ENCODE results near the gene BCL2L2.

DNA sequence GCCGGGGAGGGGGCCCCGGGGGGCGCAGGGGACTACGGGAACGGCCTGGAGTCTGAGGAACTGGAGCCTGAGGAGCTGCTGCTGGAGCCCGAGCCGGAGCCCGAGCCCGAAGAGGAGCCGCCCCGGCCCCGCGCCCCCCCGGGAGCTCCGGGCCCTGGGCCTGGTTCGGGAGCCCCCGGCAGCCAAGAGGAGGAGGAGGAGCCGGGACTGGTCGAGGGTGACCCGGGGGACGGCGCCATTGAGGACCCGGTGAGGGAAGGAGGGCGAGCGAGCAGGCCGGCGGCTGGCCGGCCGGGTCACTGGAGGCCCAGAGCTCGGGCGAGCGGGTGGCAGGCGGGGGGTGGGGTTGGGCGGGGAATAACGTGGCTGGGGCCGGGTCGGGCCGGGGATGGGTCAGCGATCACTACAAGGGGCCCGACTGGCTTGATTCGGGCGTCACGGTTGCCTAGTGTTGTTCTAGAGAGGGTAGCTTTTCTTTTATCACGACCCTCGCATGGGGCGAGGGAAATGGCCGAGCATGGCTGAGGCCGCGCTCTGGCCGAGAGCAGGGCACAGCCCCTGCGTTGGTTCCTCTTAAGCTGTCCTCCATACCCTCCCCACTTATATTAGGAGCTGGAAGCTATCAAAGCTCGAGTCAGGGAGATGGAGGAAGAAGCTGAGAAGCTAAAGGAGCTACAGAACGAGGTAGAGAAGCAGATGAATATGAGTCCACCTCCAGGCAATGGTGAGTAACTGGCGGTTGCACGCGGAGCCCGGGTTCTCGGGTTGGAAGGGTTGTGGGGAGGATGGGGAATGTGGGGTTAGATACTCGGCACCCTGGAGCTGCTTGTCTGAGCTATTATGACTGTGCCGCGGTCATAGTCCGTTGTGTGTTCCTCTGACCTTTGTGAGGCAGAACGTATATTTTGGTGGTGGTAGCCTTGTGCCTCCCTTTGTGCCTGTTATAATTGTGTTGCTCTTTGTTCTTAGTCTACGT is 15.2 kb downstream of the BCL2L2 start:
- TF ChIP-seq, protein P1, sequence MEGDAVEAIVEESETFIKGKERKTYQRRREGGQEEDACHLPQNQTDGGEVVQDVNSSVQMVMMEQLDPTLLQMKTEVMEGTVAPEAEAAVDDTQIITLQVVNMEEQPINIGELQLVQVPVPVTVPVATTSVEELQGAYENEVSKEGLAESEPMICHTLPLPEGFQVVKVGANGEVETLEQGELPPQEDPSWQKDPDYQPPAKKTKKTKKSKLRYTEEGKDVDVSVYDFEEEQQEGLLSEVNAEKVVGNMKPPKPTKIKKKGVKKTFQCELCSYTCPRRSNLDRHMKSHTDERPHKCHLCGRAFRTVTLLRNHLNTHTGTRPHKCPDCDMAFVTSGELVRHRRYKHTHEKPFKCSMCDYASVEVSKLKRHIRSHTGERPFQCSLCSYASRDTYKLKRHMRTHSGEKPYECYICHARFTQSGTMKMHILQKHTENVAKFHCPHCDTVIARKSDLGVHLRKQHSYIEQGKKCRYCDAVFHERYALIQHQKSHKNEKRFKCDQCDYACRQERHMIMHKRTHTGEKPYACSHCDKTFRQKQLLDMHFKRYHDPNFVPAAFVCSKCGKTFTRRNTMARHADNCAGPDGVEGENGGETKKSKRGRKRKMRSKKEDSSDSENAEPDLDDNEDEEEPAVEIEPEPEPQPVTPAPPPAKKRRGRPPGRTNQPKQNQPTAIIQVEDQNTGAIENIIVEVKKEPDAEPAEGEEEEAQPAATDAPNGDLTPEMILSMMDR (IDR thresholded peaks at IDR 0.05; ENCODE audit: insufficient read depth, low read length) = no peak
- peak; percentile 66 for TF ChIP-seq POLR2AphosphoS5 (IDR thresholded peaks at IDR 0.05; ENCODE audit: low read depth)
- TF ChIP-seq, protein P2, sequence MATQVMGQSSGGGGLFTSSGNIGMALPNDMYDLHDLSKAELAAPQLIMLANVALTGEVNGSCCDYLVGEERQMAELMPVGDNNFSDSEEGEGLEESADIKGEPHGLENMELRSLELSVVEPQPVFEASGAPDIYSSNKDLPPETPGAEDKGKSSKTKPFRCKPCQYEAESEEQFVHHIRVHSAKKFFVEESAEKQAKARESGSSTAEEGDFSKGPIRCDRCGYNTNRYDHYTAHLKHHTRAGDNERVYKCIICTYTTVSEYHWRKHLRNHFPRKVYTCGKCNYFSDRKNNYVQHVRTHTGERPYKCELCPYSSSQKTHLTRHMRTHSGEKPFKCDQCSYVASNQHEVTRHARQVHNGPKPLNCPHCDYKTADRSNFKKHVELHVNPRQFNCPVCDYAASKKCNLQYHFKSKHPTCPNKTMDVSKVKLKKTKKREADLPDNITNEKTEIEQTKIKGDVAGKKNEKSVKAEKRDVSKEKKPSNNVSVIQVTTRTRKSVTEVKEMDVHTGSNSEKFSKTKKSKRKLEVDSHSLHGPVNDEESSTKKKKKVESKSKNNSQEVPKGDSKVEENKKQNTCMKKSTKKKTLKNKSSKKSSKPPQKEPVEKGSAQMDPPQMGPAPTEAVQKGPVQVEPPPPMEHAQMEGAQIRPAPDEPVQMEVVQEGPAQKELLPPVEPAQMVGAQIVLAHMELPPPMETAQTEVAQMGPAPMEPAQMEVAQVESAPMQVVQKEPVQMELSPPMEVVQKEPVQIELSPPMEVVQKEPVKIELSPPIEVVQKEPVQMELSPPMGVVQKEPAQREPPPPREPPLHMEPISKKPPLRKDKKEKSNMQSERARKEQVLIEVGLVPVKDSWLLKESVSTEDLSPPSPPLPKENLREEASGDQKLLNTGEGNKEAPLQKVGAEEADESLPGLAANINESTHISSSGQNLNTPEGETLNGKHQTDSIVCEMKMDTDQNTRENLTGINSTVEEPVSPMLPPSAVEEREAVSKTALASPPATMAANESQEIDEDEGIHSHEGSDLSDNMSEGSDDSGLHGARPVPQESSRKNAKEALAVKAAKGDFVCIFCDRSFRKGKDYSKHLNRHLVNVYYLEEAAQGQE (IDR thresholded peaks at IDR 0.05; ENCODE audit: insufficient replicate concordance, low read depth) = no peak
